Fibroblast of skin of scalp (primary cell): ENCODE measurements around the gene NPAS3.
A peak's percentile ranks its signal among the peaks of the same experiment; 100 is the strongest.

ENCODE experiments used
- DNase-seq: peaks from one replicate; pipeline ENCODE4 v3.0.0-alpha.2; 2013

The NPAS3 gene

DNA sequence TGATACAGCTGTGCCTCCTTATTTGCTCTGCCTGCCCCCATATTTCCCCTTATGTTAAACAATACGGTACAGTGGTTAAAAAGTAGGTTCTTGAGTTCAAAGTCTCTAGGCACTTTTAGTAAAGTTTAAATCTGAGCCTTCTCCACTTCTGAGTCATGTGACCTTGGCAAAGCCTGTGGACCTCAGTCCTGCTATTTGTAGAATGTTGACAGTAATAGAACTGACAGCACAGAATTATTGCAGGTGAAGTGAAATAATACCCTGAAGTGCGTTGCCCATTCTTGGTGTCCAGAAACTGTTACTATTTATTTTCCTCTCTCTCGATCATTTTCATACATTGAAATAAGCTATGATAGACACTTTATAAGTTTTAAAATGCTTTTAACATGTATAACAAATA lies 512.5 kb downstream of the NPAS3 start:
- no peak for DNase-seq

DNA sequence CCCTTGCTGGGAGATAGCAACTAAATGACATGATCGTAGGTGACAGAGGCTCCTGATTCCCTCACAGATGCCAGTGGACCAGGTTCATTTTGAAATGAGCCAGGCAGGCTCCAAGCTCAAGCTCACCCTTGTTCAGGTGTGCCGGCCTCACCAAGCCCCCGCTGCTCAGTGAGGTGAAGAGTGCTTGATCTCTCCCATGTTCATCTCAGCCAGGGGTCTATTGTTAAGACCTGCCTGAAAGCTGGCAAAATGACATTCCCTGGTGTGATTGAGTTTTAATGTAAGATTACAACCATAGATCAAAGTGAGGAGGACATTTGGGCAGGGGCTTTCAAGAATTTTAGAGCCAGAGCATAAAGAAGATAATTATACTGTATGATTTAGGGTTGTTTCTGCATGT lies 514.3 kb downstream of the NPAS3 start:
- no peak for DNase-seq

DNA sequence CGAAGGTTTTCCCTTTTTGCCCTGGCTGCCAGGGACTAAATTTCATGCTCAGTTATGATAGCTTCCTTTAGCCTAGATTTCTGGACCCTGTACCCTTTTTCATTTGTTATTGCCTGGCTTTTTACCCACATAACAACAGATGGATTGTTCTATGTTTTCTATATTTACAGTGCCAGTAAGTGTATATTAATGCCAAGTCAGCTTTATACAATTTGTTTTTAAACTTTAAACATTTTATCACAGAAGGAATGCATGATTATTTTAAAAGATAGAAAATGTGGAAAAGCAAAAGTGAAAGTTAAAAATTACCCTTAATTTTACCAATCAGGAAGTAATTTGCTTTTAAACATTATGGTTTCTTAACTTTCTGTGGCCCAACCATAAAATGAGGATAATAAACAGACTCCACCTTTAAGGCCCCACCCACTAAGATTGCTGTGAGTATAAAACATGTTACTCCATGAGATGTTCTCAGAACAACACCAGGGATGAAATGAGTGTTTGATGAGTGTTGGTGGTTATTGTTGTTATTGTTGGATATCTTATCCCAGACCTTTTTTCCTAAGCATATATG lies 515.4 kb downstream of the NPAS3 start:
- no peak for DNase-seq

DNA sequence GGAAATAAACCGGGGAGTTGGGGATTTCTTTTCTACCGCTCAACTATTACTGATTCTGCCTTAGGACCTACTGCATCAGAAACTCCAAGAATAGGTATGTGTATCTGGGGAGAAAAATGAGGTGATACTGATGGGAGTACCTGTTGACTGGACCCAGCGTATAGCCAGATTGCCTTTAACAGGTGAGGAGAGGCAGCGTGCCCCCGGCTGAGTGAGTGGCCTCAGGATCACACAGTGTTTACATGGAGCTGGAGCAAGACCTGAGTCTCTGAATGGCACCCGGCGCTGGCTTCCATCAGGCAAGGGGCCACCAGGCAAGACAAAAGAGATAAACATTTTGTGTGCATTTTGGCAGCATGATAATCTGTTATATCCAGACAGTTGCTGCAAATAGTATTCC lies 516.0 kb downstream of the NPAS3 start:
- DNase-seq: no peak

DNA sequence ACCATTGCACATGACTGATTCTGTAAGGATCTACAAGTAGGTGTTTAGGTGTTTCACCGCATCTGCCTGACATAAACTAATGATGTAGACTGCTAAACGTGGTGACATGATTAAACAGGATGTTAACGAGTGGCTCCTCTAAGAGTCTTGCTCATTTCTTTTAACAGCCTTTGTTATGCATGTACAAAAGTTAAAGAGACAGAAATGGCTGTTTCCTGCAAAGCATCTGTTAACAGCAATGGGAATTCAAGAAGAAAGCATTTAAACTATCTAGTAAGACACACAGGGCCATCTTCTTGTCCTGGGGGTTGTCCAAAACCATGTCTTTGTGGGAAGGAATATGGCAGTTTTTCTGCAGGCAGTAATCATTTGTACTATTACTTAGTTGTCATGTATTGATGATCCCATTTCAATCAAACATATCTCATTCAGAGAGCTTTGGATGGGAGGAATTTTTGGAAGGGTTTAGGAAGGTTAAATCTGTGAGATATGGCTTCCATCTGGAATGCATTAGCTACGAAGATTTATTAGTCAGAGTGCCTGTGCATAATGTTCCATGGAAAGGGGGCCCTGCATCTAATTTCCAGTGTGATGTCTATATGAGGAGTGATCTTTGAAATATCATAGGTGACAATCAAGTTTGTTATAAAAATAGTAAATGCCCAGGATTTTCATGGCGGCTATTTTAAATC lies 517.1 kb downstream of the NPAS3 start:
- peak; percentile 34 for DNase-seq

DNA sequence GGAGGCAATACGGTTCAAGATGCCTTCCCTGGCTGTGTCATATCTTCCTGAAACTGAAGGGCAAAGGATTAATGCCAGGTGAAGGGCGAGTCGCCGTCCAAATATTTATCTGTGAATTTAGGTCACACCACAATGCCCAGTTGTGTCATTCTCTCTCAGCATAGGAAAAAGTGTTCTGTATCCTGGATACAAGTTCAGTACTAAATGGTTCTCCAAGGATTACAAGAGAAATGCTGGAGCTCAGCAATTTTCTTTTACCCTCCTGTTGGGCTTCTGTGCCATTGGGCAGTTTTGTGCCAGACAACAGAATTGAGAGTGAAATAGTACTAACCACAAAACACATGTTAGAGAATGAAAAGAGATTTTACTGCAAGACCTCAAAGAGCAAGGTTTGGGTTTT lies 518.3 kb downstream of the NPAS3 start:
- DNase-seq: no peak

DNA sequence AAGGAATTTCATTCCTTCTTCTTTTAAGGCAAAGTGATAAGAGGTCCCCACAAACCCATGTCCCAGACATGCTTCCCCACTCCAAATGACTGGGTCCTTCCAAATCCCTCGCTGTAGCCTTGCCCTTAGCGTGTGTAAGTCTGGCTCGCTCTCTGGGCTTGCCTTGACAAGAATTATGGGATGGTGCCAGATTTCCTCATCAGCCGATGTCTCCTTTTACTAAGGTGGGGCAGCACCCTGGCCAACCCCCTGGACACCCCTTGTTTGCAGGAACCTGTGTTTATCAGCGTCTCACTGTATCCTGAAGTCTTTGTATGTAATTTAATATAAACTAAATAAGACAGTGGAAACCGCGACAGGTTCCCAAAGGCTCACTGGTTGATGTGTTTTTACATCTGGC lies 518.9 kb downstream of the NPAS3 start:
- DNase-seq: no peak

DNA sequence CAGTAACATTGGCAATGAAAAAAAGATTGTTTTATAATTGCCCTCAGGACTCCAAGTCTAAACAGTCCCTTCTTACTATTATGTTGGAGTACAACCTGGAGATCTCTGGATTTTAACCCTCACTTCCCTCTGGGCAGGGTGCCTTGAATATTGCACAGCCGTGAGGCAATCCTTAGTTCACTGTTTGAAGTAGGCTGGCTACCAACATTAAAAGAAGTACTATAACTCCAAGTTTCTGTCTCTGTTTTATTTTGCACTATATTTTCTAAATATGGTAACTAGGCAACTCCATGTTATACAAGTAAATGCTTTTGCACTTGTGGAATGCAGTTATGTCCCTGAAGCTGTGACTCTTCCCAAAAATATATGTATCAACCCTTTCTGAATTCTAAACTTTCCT lies 521.5 kb downstream of the NPAS3 start:
- DNase-seq: peak; percentile 25

DNA sequence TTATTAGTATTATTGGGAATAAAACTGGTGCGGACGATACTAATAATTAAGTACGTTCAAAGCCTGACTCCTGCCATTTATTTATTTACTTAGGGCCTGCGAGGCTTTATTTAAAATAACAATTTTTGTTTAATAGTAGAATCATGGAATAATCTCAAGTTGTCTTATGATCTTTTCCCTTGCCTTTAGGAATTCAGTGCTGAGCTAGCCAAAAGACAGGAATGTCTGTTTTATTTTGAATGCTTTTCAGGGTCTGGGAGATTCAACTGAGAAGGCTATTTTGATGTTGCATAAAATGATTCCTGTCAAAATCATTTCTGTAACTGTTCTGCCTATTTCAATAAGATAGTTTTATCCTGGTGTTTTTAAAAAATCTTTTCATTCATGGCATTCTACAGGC lies 522.4 kb downstream of the NPAS3 start:
- DNase-seq: no peak

DNA sequence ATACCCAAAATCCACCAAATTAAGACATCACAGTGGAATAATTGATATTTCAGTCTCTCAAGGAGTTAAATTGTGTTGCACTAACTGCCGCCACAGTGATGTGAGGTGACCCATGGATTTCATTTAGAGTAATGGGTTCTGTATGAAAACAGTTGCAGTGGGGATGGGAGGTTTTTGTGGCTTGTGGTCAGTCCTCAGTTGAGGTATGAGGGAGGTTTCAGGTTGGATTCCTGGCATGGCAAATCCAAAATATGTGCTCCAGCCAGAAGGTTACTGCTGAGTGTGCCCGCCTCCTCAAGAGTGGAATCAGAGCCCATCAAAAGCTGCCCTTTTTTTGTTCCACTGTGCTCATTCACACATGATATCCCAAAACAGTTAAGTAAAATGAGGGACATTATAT lies 525.1 kb downstream of the NPAS3 start:
- no peak for DNase-seq

DNA sequence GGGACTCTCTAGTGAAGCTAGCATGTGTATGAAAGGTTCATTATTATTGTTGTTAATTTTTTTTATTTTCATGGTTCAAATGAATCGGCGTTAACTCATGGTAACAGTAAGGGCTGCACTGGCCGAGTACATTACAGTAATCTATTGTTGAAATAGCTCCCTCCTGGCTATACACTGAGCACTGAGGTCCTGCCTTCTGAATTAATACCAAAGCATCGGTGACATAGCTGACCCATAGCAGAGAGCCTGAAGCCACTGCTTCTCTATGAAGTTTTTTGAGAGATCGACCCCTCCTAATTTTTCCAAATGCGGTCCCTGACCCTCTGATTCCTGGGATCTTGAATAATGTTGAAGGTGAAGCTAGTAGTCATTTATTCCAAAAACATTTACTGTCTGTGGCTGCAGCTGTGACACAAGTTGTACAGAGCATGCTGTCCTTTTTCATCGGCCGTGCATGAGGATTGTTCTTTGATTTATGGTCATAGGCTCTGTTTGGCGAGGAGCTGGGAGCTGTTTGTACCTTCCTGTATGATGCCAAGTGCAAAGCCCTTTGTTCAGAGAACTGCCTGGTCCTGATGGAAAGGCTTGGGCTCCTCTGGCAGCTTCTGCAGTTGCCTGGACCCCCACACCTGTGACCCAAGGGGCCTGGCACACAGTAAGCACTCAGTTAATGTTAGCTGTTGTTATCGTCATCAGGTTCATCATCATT lies 525.7 kb downstream of the NPAS3 start:
- no peak for DNase-seq

DNA sequence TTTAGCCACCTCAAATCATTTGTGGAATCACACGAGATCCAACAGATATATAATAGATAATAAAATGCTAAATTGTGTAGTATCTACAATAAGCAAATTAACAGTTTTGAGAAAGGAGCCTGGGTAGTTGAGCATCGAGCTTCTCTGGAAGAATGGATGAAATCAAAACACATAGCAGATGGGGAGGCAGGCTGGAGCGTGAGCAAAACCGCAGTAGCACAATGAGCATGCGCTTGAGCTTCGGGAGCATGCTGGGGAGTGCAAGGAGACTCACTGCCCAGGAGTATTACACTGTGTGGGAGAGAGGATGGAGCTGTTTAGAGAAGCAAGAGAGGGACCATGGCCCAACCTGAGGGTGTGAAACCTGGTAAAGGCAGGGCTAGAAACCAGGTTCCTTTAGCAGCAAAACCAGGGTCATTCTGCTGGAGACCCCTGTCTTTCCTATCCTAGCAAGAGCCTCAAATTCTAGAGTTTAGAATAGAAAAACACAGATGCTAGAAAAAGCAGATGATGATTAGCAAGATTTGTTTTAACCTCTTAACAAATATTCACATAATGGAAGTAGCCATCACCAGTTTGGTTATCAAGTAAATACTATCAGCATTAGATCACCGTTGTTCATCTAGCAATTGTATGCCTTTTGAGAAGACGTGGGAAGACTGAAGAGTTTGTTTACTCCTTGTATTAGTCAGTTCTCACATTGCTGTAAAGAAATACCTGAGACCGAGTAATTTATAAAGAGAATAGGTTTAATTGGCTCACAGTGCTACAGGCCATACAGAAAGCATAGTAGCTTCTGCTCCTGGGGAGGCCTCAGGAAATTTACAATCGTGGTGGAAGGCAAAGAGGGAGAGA lies 527.4 kb downstream of the NPAS3 start:
- no peak for DNase-seq

DNA sequence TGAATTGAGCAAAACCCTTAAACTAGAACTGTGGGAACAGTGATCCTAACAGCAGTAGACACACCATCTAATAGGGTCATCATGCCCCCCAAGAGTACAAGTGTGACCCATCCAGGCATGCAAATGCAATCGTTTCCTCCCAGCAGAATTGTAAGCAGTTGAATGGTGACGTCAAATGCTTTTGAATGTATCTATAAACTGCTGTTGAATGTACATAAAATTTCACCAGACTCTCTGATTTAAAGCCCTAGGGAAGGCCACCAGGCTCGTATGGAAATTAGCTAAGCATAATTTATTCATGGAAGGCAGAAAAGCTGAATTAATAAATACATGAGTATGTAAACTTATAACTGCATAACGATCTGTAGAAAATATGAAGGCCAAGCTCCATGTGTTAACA lies 529.3 kb downstream of the NPAS3 start:
- no peak for DNase-seq

DNA sequence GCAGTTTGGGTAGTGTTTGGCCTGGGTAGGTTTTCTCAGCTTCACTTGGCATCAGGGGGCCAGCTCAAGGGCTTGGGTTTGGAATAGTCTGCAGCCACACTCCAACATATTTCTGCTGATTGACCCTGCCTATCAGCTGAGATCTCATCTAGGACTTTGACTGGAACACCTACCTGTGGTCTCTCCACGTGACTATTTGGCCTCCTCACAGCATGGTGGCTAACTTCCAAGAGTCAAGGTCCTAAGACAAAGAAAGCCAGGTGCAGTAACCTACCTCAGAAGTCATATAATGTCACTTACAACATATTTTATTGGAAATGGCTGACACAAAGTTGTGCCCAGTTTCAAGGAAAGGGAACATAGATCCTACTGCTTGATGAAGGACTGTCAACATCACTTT lies 531.2 kb downstream of the NPAS3 start:
- DNase-seq: no peak

DNA sequence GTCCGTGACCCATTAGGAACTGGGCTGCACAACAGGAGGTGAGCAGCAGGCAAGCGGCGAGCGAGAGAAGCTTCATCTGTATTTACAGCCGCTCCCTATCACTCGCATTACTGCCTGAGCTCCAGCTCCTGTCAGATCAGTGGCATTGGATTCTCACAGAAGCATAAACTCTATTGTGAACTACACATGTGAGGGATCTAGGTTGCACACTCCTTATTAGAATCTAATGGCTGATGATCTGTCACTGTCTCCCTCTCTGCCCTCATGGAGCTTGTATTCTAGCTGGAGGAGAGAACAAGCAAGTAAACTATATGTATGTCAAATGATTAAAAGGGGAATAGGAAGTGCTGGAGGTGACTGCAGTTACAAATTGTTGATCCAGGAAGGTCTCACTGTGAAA lies 533.1 kb downstream of the NPAS3 start:
- no peak for DNase-seq

DNA sequence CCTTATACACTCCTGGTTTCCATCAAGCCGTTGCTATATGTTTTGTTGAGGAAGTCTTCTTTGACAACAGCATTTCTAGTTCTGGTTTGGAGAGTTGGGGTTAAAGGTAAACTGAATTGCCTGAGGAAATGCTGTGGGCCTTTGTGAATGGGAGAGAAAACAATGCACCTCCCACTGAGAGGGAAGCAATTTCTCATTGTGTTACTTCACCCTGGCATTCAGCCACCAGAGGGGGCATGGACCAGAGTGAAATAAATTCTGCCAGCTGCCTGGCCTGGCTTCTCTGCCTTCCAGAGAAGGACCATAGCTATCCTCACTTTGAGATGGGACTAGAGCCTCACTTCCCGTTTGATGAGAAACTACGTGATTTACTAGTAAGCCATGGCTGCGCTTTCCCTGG lies 536.9 kb downstream of the NPAS3 start:
- peak; percentile 57 for DNase-seq

DNA sequence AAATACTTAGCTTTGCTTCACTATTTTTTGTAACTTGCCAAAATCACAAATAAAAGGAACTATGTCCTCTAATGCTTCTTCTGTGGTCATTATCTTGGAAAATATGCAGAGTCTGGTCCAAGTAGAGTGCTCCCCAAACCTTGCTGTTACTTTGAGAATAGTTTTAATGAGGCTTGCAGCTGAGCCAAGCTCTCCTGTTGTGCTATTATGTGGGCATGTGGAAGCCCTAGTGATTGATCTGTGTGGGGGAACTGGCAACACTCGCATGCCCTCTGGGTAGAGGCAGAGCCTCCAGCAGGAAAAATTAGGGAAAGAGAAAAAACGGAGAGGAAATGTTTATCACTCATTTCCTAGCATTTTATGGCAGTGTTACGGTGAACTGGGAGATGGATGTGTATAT lies 539.1 kb downstream of the NPAS3 start:
- DNase-seq: no peak

DNA sequence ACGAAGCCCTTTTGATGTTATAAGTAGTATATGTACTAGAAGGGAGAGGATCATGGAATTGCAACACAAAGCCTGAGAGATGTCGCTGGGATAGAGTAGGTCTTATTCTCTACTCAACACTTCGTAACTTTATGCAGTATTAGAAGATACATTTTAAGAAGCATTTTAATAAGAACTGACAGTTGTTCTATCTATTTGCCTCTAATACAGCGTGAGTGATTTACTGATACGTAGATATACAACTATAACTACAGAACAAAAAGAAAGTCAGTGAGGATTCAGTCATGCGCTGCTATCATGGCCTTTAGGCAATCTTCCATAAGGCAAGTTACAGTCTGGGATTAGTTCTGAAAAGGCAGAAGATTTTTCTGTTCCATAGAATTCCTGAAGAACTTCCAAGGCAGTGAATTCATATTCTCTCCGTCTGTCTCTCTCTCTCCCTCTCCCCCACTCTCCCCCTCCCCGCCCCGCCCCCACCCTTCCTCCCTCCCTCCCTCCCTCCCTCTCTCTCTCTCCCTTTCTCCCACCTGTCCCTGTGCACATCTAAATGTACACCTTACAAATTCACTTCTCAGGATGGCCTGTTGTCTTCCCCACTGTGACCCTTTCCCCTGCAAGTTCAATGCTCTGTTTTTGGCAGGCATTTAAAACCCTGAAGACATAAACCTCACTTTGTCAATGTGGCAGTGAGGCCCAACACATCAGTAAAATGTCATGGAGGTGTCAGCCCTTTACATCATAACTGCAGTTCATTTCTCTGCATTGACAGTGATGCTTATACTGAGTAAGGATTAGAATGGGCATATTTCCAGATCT lies 541.6 kb downstream of the NPAS3 start:
- peak; percentile 18 for DNase-seq

DNA sequence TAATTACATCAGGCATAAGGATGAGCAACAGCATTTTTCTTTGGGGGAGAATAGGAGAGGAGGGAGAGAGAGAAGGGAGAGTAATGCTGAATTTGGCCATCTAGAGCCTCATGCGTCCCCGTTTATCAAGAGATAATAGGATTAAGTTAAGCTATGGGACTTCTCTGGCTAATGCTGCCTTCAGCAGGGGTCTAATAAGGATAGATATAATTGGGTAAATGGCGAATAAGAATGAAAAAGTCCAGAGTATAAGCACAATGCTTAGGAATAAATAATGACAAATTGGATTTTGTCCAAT lies 542.2 kb downstream of the NPAS3 start:
- DNase-seq: no peak

DNA sequence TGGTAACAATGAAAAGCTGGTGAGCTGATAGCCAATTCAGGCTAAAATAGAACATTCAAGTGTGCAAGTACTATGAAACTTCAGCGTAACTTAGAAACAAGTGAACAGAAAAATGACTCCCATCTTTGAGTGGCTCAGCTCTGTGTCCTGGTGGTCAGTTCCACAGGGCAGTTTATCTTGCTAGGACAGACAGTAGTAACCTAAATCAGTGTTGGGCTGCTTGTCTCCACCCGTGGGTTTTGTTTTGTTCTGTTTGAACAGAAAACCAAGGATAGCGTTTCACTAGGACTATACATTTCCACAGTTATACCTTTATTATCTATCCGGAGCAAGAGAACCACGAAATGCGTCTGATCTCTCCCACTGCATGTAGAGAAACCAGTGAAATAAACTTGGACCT lies 544.4 kb downstream of the NPAS3 start:
- no peak for DNase-seq

DNA sequence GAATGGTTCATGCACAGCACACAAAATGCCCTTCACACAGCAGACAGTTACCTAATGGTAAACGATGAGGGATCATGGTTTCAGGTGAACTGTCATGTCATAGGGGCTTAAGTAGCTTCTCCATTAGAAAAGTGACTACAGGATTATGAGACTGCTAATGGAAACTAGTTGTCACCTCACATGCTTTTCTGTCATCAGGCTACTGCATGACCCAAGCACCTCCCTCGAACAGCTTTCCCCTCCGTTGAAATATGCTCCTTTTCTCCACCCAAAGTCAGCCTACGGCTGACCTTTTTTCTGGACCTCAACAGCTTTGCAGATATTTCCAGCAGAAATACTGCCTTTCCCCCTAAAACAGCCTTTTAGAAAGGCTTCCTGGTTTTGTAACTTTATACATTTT lies 544.9 kb downstream of the NPAS3 start:
- no peak for DNase-seq

DNA sequence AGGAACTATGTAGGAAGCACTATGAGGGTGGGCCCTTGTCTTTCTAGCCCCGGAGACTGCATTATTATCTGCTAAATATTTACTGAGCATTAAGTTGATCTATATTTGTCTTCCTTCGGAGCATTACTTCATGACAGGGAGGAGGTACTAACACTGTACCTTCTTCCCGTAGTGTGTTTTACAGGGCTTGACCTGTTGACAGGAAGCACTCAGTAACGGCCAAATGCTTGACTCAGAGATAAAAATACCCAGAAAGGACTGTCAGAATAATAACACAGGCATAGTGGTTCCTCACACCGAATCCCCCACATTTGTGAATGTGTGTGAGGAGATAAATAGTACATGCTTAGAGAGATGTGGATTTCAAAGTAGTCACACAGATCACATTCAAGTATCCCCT lies 545.6 kb downstream of the NPAS3 start:
- DNase-seq: no peak
